DMS153 (cell line): Measurements from ENCODE around the gene ZBTB16.

Experiments
- DNase-seq: peaks from one replicate; lab custom pipeline; 2025; lab: John Stamatoyannopoulos, UW

Gene ZBTB16

GRCh38 chr11:114283422-114283821 lies 223.9 kb downstream of the ZBTB16 start:
- DNase-seq, result no peak

GRCh38 chr11:114284021-114284420 lies 224.5 kb downstream of the ZBTB16 start:
- peak; percentile 64 for DNase-seq

- DNase-seq, result no peak
These were observed 225.4 kb downstream of the ZBTB16 start for GRCh38 chr11:114284914-114285313.

GRCh38 chr11:114285599-114285998 lies 226.1 kb downstream of the ZBTB16 start:
- DNase-seq, result no peak

- DNase-seq, result no peak
These were observed 226.7 kb downstream of the ZBTB16 start for GRCh38 chr11:114286229-114286628.

- no peak for DNase-seq
These were observed 227.6 kb downstream of the ZBTB16 start for GRCh38 chr11:114287154-114287553.

GRCh38 chr11:114288136-114288535 lies 228.6 kb downstream of the ZBTB16 start:
- no peak for DNase-seq

- no peak for DNase-seq
These were observed 230.3 kb downstream of the ZBTB16 start for GRCh38 chr11:114289779-114290178.

GRCh38 chr11:114290503-114291235 lies 231.2 kb downstream of the ZBTB16 start:
- no peak for DNase-seq

GRCh38 chr11:114291381-114291780 lies 231.9 kb downstream of the ZBTB16 start:
- DNase-seq, result no peak

- no peak for DNase-seq
These were observed 232.6 kb downstream of the ZBTB16 start for GRCh38 chr11:114291842-114292680.

GRCh38 chr11:114293201-114293711 lies 233.7 kb downstream of the ZBTB16 start:
- no peak for DNase-seq

GRCh38 chr11:114295676-114296604 lies 236.4 kb downstream of the ZBTB16 start, which contains the start of gene NNMT:
Gene NNMT (plus strand): TSS chr11:114296399. CDS start chr11:114296557, 158 bp downstream.
- no peak for DNase-seq

GRCh38 chr11:114296605-114297372 lies 237.3 kb downstream of the ZBTB16 start:
- DNase-seq, result no peak

GRCh38 chr11:114297806-114298709 lies 238.5 kb downstream of the ZBTB16 start:
- DNase-seq, result no peak

- no peak for DNase-seq
These were observed 239.2 kb downstream of the ZBTB16 start for GRCh38 chr11:114298710-114299109.
